Middle frontal gyrus (tissue), 1 donor: ENCODE measurements around the gene ZDHHC23.

Source experiments
- DNase-seq: peaks from one replicate; pipeline ENCODE4 v3.0.0-alpha.2; 2015; ENCODE audit warnings: low spot score; ENCODE audit errors: extremely low spot score

The ZDHHC23 gene

DNA sequence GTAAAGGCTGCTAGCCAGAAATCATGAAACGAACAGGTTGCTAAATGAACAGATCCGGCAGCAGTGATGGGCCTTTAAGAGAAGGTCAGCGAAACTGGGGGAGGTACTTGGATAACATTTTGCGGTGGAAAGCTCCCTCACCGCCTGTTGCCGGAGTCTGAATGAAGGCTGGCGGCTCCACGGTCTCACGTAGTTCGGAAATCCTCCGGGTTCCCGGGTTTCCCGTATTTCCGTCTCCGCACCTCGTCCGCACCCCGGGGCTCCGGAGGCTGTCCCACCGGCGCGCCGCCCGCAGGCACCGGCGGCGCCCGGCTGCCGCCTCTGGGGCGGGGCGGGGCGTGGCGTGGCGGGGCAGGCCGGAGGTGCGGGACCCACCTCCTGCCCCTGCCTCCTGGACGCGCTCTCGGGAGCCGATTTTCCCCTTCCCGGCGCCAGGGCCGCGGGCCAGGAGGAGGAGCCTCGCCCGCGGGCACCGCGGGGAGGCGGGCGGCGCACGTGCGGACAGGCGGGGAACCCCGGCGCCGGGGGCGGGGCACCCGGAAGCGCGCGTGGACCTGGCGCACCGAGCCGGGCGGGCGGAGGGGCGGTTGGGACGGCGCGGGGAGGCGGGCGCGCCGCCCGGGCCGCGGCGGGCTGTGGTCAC is at the start of gene ZDHHC23:
ZDHHC23 (plus strand) TSS at position 642 of the 643 bp plus-strand sequence. CDS start 790 bp downstream, outside the sequence.
- no peak for DNase-seq

GRCh38 chr3:113898892-113899291 is 48.9 kb upstream of the ZDHHC23 start:
- no peak for DNase-seq

DNA sequence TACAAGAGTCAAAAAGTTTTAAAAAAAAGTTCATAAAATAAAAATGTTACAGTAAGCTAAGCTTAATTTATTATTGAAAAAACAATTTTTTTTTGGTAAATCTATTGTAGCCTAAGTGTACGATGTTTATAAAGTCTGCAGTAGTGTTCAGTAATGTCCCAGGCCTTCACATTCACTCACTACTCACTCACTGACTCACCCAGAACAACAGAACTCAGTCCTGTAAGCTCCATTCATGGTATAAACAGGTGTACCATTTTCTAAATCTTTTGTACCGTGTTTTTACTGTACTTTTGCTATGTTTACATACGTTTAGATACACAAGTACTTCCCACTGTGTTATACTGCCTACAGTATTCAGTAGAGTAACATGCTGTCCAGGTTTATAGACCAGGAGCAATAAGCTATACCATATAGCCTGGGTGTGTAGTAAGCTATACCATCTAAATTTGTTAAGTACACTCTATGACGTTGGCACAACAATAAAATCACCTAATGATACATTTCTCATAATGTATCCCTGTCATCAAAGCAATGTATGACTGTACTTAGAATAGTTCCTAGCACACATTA is 41.2 kb upstream of the ZDHHC23 start:
- DNase-seq = no peak

DNA sequence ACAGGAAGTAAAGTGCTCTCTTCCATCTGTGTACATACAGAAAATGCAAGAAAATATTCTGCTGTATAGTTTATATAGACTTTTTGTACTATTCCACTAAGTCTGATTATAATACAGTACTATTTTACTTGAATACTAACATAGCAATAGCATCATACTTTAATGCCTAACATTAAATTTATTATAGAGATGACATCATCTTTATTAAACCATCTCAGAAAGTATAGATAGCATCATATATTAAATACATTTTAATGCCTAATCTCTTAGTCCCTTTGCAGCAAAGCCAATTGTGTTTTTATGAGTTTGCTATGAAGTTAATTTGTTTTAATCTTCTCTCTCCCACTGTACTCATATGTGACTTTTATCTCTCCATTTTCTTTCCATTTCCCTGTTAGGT is 39.7 kb upstream of the ZDHHC23 start:
- DNase-seq = no peak

GRCh38 chr3:113910966-113911365 is 36.8 kb upstream of the ZDHHC23 start:
- no peak for DNase-seq

- no peak for DNase-seq
Observed at GRCh38 chr3:113912552-113913236, 35.1 kb upstream of the ZDHHC23 start.

DNA sequence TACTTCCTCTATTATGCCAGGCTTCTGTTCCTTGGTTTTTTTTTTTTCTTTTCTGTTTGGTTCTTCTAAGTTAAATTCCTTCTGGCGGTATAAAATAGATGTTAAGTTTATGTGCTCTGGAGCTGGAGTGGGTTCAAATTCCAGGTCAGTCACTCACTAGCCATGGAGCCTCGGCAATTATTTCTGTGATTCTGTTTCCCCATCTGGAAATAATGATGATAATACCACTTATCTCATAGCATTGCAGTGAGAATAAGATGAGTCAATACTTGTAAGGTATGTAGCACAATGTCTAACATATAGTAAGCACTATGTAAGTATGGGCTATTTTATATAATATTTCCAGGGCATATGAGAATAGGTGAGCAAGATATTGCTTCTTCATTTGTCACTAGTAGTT is 33.2 kb upstream of the ZDHHC23 start:
- DNase-seq = no peak

GRCh38 chr3:113927556-113927955 is 20.3 kb upstream of the ZDHHC23 start:
- no peak for DNase-seq

DNA sequence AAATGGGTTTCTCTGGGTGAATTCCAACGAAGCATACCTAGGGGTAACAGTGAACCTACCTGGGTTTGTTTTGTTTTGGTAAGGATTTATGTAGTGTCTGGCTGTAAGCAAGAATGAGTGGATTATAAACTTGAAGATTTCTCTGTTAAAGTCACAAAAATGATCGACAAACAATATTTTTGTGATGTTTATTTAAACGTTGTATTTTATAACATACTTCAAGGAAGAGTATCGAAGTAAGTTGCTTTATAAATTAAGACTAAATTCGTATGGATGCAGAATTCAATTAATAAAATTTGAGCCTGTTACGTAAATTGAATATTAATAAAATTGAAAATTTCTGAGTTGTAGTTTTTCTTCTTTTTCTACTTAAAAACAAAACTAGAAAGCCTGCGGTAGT is 982 bp upstream of the ZDHHC23 start:
- no peak for DNase-seq

DNA sequence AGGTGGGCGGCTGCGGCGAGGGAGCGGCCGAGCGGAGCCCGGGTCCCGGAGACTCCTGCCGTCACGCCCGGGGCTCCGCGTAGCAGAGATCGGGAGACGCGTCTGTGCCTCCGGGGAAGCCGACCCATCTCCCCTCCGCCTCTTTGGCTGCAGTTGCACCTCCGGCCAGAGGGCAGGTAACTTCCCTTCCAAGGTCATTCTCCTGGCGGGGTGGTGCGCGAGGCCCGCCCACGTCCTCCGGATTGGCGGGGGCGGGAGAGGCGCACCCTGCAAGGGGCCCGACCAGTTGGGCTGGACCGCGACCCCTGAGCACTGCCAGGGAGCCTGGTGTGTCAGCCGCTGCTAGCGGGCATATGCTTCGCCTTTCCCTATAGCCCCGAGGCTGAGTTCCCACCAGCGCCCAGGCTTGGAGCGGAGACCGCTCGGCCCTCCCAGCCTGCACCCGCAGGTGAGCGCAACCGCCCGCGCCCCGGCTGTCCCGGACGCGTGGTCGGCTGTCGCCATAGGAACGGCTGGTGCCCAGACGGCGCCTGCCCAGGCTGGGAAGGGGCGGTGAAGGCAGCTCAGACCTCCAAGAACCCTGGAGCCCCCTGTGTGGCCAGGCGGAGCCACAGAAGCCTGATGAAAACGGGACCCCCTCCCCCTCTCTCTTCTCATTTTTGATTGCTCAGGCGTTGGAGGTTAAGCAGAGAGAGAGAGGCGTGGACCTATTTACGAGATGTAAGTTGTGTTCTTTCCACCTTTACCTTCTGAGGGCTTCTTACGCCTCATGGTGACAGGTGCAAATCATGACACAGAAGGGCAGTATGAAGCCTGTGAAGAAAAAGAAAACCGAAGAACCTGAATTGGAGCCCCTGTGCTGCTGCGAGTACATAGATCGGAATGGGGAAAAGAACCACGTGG is 453 bp downstream of the ZDHHC23 start:
- no peak for DNase-seq

GRCh38 chr3:113952921-113953320 is 5.1 kb downstream of the ZDHHC23 start:
- DNase-seq = no peak

DNA sequence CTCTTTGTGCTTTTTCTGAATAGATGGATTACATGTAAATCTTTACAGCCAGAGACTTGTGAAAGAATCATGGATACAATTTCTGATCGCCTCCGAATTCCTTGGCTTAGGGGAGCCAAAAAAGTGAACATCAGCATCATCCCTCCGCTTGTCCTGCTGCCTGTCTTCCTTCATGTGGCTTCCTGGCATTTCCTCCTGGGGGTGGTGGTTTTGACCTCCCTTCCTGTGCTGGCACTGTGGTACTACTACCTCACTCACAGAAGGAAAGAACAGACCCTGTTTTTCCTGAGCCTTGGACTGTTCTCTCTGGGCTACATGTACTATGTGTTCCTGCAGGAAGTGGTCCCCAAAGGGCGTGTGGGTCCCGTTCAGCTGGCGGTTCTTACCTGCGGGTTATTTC is 5.9 kb downstream of the ZDHHC23 start:
- no peak for DNase-seq

DNA sequence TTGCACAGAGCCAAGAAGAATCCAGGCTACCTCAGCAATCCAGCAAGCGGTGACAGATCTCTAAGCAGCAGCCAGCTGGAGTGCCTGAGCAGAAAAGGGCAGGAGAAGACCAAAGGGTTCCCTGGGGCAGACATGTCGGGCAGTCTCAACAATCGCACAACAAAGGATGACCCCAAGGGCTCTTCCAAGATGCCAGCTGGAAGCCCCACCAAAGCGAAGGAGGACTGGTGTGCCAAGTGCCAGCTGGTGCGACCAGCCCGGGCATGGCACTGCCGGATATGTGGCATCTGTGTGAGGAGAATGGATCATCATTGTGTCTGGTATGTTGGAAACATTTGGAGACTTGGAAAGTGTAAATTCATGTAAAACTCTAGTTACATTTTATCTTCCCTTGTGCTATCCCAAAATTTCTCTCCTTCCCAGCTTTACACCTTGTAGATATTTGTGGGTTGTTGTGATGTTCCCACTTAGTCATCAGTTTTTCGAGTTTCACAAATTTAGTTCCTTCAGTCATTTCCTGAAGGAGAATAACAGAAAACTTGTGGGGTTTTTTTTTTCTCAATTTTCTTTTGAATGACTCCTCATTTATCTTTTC is 6.4 kb downstream of the ZDHHC23 start:
- peak; percentile 38 for DNase-seq

DNA sequence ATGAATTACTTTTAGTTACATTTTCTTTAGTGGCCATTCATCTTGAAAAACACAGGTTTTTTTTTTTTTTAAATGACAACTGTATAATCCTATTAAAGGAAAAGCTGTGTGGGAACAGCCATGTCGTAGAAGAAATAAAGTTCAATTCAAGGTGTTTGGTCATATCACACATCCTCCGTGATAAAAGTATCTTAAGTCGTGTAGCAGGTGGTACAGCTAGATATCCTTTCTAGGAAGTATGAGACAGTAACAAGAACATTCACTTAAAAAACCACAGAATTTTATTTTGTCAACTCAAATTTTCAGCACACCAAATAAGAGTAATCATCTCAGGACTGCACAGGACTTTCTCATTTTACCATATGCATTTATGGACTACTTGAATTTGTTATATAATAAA is 16.1 kb downstream of the ZDHHC23 start:
- no peak for DNase-seq

DNA sequence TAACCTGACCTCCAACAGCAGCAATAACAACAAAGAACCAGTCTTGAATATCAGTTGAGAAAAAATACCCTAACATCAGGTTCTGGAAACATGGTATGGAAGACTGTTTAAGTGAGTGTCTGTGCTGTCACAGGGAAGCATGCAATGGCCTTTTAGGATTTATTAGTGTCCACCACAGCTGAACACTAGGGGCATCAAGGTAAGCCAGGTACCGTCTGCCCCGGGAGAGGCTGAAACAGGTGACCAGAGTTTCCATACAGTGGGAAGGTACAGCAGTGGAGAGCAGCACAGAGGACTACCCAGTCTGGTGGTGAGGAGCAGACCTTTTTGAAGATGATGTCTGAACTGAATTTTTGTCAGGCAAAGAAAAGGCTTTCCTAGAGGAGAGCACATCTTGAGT is 18.4 kb downstream of the ZDHHC23 start:
- no peak for DNase-seq

- no peak for DNase-seq
Observed at GRCh38 chr3:113968986-113969385, 21.2 kb downstream of the ZDHHC23 start.

GRCh38 chr3:113977822-113978221 is 30.0 kb downstream of the ZDHHC23 start:
- DNase-seq = no peak

GRCh38 chr3:113979916-113980315 is 32.1 kb downstream of the ZDHHC23 start:
- no peak for DNase-seq

GRCh38 chr3:113981803-113982202 is 34.0 kb downstream of the ZDHHC23 start:
- DNase-seq = no peak

DNA sequence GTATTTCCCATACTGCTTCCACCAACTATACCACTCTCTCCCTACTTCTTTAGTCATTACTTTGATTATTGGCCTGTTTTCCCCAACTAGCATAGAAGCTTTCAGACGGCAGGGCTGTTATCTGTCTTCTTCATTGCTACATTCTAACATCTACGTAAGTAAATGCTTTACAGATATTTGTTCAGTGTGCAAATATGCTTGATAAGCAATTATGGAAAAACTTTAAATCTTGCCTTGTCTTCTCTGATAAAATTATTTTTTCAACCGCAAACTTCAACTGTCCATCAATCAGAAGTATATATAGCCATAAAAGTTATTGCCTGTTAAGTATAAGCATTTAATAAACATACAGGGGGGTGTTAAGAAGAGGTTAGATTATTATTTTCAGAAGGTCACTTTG is 35.7 kb downstream of the ZDHHC23 start:
- DNase-seq = no peak

- no peak for DNase-seq
Observed at GRCh38 chr3:113985541-113985940, 37.7 kb downstream of the ZDHHC23 start.
